NCI-H2227 treated with DMSO at 0.1 percent for 48 hours (cell line): ENCODE results near the gene C19orf25.
A peak's percentile ranks its signal among the peaks of the same experiment; 100 is the strongest.
"Not testable (repeated sequence)": the region's sequence is repeated elsewhere in the genome, so short reads cannot be mapped to it uniquely, and the experiment has no call there.

Experiments used
- DNase-seq: peaks from one replicate; lab custom pipeline; 2025; lab: John Stamatoyannopoulos, UW

C19orf25 gene

DNA sequence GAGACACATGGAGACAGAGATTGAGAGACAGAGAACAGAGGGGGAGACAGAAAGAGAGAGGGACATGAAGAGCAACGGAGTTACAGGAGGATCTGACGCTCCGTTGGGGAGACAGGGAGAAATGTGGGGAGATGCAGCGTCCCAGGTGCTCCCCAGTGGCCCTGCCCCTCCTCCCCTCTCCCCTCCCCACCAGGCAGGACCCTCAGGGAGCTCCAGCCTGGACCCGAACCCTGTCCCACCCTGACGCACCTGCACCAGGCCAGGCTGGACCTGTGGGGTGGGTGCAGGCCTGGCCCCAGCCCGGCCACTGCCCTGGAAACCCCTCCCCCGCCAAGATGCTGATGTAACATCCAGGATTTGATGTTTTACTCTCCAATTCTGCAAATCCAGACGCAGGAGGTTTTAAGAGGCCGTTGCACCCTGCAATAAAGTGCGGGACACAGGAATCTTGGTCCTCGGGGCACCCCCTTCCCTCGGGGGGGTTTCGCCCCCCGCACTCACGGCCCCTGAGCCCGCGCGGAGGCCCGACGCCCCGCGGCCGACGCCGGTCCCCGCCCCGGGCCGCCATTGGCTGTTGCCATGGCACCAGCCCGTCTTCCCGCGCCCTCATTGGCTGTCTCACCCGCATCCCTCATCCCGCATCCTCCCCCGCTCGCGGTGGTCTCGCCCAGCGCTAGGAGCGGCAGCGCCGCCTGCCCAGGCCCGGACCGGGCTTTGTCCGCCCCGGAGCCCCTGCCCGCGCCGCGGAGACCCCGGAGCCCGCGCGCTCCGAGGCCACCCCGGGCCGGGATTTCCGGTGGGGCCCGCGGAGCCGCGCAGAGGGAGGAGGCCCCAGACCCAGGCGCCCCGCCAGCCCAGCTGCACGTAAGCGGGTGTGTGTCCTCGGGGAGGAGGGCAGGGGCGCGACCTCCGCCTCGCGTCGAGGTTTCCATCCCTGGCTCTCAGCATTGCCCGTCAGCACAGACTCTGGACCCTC lies 29.3 kb downstream of the C19orf25 start, which contains the start of gene APC2:
Gene APC2 (plus strand): TSS at position 655 of the 976 bp plus-strand sequence. CDS start 2,881 bp downstream, outside the sequence.
- peak; percentile 72 for DNase-seq

DNA sequence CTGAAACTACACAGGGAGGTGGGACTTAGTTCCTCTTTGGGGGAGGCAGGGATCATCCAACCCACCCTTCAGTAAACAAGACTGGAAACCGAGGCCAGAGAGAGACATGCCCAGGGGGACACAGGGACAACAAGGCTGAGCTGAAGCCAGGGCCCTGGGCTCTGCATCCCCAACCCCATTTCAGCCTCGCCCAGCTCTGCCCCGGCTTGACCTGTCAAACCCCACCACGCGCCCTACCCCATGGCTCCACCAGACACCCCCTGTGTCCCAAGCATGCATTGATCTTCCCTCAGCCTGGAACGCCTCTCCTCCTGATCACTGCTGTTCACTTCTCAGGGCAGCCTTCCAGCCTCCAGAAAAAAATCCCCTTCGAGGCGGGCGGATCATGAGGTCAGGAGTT lies 31.1 kb downstream of the C19orf25 start:
- DNase-seq = no peak

DNA sequence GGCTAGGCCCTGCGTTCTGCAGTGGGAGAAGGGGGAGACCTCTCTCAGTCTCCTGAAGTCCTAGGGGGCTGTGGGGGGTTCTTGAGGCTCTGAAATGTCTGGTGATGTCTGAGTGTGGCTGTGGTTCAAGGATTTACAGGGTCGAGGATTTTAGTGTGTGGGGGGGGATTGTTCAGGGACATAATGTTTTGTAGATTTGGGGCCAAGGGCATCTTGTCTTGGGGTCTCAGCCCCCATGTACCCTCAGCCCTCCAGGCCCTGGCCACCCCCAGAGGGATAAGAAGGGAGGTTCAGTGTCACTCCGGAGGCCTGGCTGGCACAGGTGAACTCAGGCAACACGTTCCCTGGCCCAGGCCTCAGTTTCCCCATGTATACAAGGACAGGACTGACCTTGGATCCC lies 31.5 kb downstream of the C19orf25 start:
- DNase-seq = no peak

DNA sequence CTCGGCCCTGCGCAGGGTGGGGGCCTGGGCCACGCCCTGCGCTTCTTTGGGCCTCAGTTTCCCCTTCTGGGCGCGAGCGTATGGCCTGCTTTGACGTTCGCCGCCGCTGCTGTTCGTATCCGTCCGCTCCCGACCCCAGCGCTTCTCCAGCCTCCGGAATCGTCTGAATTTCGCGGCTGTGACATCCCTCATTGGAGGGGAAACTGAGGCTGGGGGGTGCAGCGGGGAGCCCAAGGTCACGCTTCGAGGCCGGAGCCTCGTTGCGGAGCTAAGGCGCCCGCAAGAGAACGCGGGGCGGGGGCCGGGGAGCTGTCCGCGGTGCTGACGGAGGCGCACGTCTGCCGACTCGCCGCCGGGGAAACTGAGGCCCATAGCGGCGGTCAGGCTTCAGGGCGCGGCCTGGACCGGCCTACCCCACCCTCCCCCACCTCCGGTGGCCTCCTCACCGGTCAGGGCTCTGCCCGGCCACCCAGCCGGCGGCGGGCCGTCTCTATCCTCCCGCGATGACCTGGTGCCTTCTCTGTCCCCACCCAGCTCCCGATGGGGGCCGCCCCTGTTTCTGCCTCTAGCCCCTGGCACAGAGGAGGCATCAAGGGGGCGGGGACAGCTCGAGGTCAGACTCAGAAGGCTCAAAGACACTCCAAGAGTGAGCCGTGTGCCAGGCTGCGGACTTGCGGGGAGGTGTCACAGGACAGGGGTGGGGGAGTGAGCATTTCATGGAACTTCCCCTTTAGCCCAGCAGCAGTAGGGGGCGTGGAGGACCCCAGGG lies 32.1 kb downstream of the C19orf25 start:
- DNase-seq = no peak

DNA sequence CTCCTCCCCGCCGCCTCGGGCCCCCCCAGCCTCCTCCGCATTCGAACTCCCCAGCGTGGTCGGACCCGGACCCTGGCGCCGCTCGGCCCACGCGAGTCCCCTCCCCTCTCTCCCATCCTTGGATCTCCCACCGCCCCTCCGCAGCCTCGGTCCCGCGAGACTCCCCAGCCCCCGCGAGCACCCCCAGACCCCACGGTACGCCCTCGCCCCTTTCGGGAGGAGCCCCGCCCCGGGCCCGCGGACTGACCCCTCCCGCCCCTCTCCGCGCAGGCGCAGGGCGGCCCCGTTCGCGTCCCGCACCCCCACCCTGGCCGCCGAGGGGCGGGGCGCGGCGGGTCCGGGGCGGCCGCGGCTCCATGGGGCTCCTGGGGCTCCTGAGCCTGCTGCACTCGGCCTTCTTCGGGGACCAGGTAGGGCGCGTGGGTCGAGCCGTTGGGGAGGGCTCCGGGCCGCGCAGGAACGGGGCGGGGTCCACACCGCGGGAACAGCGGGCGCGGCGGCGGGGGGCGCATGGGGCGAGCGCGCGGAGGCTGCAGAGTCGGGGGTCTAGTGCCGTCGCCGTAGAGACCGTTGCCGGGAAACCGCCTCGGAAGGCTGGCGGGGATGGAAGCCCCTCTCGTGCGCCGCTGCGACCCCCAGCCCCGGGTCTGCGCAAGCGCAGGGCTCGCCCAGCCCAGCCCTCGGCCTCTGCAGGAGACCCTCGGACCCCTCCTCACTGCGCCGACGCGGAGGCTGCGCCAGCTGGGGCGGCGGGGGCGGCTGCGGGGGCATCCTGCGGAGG lies 32.9 kb downstream of the C19orf25 start:
- DNase-seq = peak; percentile 35

DNA sequence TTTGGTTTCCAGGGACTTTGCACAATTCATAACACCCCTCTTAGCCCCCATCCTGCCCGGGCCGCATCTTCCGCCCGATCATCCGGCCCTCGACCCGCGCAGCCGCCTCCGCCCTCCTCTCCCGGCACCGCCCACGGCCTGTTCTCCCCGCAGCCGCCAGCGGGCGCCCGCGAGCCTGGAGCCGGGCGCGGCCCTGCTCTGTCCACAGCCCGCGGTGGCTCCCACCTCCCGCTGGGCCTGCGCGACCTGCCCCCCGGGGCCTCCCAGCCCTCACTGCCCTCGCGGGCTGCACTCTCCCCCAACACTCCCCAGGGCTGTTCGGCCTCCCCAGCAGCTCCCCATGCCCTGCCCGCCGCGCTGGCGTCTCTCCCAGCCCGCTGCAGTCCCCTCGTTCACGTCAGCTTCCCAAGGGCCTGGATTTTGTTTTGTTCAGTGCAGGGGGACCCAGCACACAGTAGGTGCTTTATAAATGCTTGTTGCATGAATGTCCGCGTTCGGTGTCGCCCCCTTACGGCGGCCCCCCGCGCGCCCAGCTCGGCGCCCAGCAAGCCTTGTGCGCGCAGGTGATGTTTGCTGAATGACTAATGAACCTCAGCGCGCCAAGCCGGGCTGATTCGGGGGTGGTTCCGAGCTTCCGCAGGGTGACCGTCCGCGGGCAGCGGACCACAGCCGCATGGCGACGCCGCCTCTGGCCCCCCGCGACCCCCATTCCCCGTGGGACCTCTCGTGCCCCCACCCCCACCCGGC lies 33.7 kb downstream of the C19orf25 start:
- DNase-seq = peak; percentile 24

DNA sequence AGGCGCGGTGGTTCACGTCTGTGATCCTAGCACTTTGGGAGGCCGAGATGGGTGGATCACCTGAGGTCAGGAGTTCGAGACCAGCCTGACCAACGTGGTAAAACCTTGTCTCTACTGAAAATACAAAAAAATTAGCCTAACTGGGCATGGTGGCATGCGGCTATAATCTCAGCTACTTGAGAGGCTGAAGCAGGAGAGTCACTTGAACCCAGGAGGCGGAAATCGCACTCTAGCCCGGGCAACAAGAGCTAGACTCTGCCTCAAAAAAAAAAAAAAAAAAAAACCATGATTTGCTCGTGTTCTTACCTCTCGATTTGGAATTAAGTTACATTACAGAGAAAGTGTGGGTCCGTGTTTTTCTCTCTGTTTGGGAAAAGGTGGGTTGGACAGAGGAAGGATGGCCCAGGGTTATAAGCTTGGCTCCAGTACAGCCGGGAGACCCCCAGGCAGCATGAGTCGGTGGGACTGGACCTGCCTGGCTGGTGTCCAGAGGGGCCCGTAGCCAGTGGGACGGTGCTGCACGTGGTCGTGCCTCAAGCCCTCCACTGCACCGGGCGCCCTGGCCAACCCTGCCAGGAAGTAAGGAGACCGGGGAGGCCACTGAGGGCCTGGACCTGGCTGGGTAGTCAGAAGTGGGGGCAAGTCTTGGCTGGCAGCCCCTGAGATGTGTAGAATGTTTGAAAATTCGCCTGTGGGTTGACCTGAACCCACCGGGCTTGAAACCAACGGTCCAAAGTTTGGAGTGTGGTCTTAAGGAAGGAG lies 37.2 kb downstream of the C19orf25 start:
- DNase-seq = no peak

DNA sequence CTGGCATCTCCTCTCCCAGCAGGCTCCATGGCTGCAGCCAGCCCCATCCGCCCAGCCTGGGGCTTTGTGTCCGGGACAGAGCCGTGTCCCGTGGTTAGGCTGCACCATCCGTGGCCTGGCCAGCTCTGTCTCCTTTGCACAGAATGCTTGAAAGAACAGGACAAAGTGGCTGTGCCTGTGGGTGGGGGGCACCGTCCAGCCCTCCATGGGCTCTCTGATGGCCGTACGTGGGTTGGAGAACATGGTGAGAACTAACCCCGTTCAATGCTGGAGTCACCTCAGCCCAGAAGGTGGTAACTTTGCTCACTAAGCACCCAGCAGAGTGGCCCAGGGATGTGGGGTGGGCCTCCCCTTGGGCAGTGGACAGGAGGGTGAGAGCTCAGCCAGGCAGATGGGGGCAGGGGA lies 38.0 kb downstream of the C19orf25 start:
- no peak for DNase-seq

DNA sequence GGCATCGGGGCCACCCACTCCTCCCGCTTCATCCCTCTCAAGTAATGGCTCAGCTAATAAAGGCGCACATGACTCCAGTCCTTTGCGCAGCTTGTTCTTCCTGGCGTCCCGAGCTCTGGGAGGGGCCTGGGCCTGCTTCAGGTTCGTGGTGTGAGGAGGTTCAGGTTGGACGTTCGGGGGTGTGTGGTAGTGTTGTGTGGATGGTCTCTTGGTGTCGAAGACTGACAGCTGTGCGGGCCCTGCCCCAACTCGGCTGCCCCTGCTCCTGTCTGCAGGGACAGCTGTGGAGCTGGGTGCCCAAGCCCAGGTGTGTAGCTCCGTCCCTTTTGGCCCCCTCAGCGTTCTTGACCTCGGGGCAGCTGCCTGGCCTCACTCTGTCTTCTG lies 38.6 kb downstream of the C19orf25 start:
- DNase-seq = no peak

DNA sequence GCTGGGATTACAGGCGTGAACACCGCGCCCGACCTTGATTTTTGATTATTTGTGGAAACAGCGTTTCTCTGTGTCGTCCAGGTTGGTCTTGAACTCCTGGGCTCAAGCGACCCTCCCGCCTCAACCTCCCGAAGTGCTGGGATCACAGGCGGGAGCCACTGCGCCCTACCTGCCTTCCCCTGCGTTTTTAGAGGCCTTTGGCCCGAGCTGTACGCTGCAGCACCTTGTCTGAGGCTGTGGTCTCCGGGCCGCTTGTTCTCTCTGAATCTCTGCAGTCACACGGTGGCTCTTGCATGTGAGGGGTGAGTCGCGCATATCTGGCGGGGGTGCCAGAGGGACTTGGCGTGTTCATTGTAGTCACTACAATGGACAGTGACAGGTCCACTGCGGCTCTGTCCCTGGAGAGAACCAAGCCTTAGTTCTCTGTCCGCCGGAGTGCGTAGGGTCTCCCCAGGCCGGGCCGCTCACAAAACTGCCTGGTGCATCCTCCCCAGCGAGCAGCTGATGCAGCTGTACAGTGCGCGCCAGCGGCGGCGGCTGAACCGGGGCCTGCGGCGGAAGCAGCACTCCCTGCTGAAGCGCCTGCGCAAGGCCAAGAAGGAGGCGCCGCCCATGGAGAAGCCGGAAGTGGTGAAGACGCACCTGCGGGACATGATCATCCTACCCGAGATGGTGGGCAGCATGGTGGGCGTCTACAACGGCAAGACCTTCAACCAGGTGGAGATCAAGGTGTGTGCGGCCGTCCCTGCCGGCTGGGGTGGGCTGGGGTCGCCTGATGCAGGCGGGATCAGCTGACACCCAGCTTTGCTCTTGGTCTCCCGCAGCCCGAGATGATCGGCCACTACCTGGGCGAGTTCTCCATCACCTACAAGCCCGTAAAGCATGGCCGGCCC lies 39.2 kb downstream of the C19orf25 start:
- not testable (repeated sequence) for DNase-seq

DNA sequence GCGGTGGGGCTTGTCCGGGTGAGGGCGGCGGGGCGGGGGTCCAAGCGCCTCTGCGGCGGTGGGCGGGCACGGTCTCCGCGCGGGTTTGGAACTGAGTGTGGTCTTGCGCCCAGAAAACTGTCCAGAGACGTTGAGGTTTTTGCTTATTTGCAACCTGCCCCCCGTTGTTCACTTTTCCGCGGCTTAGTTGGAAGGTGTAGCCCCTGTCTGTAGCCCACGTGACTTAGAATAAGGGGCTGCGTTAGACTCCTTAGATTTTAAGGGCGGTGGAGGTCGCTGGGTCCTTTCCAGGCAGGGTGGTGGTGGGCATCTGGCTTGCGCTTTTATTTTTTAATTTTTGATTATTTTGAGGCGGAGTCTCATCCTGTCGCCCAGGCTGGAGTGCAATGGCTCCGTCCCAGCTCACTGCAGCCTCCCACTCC lies 40.1 kb downstream of the C19orf25 start:
- no peak for DNase-seq

DNA sequence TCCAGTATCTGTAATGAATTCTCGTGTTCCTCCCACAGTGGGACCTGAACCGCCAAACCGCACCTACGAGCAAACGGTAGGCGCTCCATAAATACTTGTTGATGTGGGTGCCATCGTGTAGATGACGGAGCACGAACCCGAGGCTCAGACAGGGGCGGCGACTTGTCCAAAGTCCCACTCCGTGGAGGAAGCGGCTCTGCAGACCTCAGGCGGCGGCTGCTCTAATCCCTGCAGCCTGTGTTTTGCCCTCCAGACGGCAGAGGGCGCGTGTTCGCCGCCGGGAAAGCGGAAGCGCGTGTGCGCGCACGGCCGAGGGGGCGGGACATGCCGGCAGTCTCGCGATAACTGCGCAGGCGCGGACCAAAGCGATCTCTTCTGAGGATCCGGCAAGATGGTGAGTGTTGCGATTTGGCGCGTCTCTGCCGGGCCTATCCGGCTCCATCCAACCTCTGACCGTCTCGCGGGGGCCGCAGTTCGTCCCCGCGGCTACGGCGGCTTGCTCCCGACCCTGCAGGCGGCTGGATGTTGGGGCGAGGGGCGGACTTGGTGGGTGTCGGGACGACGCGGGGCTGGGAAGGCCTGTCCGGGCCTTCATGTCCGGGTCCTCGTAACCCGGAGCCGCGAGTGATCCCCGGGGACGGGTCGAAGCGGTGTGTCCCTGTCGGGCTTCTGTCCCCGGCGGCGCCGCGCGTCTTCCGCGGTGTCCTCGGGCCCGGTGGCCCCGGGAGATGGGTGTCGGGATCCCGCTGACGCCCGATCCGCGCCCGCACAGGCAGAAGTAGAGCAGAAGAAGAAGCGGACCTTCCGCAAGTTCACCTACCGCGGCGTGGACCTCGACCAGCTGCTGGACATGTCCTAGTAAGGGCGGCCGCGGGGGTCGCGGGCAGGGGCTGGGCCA lies 40.7 kb downstream of the C19orf25 start, which contains the start of gene RPS15:
Gene RPS15 (plus strand): TSS at position 362 of the 898 bp plus-strand sequence. CDS start 30 bp downstream, at position 392.
- DNase-seq = peak; percentile 87

DNA sequence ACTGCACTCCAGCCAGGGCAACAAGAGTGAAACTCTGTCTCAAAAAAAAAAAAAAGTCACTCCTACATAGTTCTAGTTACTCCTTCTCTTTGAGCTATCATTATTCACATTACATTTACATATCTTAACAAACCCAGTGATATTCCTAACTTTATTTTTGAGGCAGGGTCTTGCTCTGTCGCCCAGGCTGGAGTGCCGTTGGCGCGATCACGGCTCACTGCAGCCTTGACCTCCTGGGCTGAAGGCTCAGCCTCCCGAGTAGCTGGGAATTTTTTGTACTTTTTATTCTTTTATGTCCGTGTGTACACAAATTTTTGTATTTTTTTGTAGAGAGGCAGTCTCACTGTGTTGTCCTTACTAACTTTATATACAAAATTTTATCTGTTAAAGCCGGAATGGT lies 41.4 kb downstream of the C19orf25 start:
- no peak for DNase-seq

DNA sequence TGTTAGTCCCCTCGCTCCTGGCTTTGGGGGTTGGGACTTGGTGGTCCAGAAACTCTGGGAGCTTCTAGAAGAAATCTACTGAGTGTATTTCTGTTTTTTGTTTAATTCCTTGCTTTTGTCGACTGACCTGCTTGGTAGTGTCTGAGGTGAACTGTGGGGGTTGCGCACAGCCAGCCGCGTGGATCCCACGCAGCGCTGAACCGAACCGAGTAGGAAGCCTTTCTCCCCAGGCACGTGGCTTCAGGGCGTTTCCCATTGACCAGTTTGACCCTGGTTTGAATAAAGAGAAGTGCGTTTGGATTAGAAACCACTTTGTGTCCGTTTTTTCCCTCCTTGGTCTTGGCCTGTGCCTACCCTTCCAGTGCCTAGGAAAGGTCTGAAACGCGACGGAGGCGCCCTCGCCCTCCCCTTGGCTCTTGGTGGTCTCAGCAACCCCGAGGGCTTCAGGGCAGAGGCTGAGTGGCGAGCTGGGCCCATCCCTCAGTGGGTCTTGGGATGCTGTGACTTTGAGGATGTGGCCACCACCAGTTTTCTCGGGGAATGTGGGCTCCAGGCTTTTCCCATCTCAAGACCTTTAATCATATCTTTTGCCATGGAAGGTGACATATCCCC lies 43.5 kb downstream of the C19orf25 start:
- no peak for DNase-seq

DNA sequence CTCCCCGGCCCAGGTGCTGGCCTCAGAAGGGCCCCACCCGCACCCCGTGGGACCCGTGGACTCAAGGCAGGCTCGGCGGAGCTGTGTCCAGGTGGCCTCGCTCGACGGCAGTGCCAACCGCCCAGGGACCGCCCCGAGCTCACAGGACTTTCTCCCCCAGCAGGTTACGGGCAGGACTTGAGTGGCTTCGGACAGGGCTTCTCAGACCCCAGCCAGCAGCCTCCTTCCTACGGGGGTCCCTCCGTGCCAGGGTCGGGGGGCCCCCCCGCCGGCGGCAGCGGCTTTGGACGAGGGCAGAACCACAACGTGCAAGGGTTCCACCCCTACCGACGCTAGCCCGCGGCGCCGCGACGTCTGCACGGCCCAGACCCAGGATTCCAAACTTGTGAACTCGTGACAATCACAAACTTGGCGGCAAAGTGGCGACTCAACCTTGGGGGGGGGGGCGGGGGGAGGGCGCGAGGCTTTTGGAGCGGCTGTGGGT lies 44.4 kb downstream of the C19orf25 start:
- DNase-seq = no peak

DNA sequence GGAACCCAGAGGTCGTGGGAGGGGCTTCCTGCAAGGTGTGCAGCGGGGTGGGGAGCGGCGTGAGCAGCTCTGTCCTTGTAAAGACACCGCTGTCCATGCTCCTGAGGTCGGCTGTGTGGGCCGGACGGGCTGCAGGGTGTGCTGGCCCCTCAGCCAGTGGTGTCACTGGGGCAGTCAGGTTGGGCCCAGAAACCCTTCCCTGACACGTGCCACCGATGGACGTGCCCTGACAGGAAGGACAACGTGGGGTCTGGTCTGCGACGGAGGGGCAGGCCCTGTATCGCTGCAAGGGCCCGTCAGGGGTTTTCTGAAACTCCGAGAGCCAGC lies 45.0 kb downstream of the C19orf25 start:
- DNase-seq = no peak

DNA sequence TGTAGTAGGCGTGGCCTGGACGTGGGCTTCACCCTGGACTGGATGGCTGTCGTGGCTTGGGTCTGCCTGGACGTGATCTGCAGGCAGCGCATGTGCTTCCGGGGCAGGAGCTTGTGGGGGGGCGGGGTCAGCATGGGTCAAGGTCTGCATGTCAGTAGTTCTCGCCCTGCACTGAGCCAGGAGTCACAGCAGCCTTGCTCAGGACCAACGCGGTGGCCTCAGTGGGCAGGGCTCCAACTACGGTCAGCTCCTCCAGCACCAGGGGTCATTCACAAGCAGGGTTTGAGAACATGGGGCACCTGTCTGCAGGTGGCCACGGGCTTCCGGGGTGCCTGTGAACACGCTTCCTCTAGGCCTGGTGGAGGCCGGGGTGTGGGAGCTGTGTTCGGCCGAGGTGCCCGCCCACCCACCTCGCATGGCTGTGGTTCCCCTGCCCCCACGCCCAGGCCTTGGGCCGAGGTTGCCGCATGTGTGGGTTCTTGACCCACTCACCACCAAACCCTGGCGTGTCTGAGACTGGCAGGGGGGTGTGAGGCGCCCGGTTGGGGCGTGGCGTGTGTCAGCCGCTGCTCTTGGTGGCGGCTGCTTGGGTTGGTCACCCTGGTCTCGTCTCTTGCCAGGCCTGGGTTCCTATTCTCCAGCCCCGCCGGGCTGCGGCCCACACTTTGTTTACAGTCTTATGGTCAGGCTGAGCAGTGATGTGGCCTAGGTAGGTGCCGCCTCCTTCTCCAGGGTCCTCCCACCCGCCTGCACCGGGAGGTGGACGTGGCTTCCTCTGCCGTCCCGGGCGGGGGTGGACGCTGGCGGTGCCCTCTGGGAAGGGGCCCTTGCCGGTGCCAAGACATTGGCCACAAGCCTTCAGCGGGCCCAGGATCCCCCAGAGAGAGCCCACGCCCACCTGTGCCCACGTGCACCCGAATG lies 45.6 kb downstream of the C19orf25 start:
- DNase-seq = no peak
